ENCODE data around the gene DDB1. TPM values are rescaled to one million over a fixed set of nuclear protein-coding genes. Genes with fewer than 3 reads are reported as not detected.

DDB1 gene
- polyA plus RNA-seq, 1 of the 3 experiments (the other 2 are of a cell fraction) = 170 TPM

DNA sequence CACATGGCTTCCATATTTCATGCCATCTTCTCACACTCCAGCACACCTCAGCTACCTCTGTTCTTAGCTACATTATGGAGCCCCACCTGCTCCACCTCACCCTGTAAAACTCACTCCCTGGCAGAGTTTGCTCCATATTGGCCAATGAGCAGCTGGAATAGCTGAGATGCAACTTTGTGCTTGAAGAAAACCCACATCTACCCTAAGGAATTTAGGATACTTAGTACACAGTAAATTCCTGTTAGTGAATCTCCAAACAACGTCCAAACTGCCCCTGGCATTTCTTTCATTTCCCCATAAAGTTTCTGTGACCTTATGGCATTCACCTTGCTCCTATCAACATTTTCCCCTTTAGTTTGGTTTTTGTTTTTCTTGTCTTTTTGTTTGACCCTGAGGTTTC, 35.6 kb downstream of the DDB1 start:
- H3K9me2 ChIP-seq = no peaks in the 10 kb centered on the region
- H3K36me3 ChIP-seq (replicated peaks in 1 of 2; ENCODE audit: control insufficient read depth in 1 of 2, insufficient read depth in 2 of 2, low read length in 1 of 2) = peaks cover 10 to 45% of the 10 kb centered on the region in 2 experiments
- 76% methylated on average over 1 of the region's 1 CpG for WGBS (ENCODE audit: low lambda C conversion rate)
- no peak for TF ChIP-seq SMC3 (IDR thresholded peaks at IDR 0.05; ENCODE audit: low read depth, low read length)
- no peak for TF ChIP-seq RXRA (IDR thresholded peaks at IDR 0.05; ENCODE audit: borderline replicate concordance, low read depth)
- no peak for TF ChIP-seq GATA2 (CRISPR knock-in tag; IDR thresholded peaks at IDR 0.05)
- TF ChIP-seq RFX5 (IDR thresholded peaks at IDR 0.05; ENCODE audit: low read length) = no peak
- TF ChIP-seq, protein P1, sequence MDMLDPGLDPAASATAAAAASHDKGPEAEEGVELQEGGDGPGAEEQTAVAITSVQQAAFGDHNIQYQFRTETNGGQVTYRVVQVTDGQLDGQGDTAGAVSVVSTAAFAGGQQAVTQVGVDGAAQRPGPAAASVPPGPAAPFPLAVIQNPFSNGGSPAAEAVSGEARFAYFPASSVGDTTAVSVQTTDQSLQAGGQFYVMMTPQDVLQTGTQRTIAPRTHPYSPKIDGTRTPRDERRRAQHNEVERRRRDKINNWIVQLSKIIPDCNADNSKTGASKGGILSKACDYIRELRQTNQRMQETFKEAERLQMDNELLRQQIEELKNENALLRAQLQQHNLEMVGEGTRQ (IDR thresholded peaks at IDR 0.05; ENCODE audit: borderline replicate concordance, low read depth, low read length) = no peak
- no peak for DNase-seq
- peak overlapping the region; percentile 34 for H3K4me2 ChIP-seq
- H3K79me2 ChIP-seq (ENCODE audit: insufficient read depth) = no peaks in the 10 kb centered on the region
- peaks cover 16 to 23% of the 10 kb centered on the region in 2 experiments; a peak in 2 of 4 replicates for H3K4me1 ChIP-seq (ENCODE audit: control insufficient read depth in 1 of 2, insufficient read depth in 2 of 2, low read depth in 1 of 2, low read length in 1 of 2)
- CTCF ChIA-PET = interaction anchor here (0.7 to 1.7 kb wide), 2 partner anchors 9 to 88 kb away, joined by 3 to 6 read pairs; no protein-coding TSS in a partner anchor
- H3F3A ChIP-seq (replicated peaks; ENCODE audit: insufficient read depth) = peaks cover 17% of the 10 kb centered on the region
- no peaks in the 10 kb centered on the region for H3K27me3 ChIP-seq (ENCODE audit: insufficient read depth)
- H3K9me3 ChIP-seq = no peaks in the 10 kb centered on the region
- H3K4me3 ChIP-seq (ENCODE audit: low read depth in 2 of 2, low read length in 1 of 2) = no peak overlapping the region
- 0 out of 2 replicates have a peak, but pooled peaks cover 6% of the 10 kb centered on the region for H4K20me1 ChIP-seq (ENCODE audit: insufficient read depth)
- no peak overlapping the region for H3K9ac ChIP-seq
- POLR2A ChIA-PET = interaction anchor here (1.6 kb wide), 1 partner anchor 132 kb away, joined by 6 read pairs; the partner anchor contains the start of genes CPSF7 and SDHAF2
- H2AFZ ChIP-seq (ENCODE audit: low read depth) = no peak overlapping the region
- H3K27ac ChIP-seq (ENCODE audit: low read depth in 2 of 2, low read length in 1 of 2) = peak overlapping the region; percentile 34 to 75

GRCh38 chr11:61295596-61295926, 37.3 kb downstream of the DDB1 start:
- ChIA-PET CTCF (interaction anchor here (0.7 to 2.0 kb wide), 5 partner anchors 41 to 464 kb away, joined by 3 to 8 read pairs (median 5); no protein-coding TSS in a partner anchor), POLR2A (interaction anchor here (0.6 to 0.8 kb wide), 2 partner anchors 66 to 119 kb away, joined by 3 to 9 read pairs; partner anchors contain the start of genes CYB561A3 and TMEM138)
- no peaks in the 10 kb centered on the region for H3K9me3 ChIP-seq
- H3K79me2 ChIP-seq (ENCODE audit: insufficient read depth) = no peaks in the 10 kb centered on the region
- no peak for TF ChIP-seq ELF1 (IDR thresholded peaks at IDR 0.05)
- TF ChIP-seq CHD2 (IDR thresholded peaks at IDR 0.05; ENCODE audit: low read length, partially characterized antibody) = no peak
- TF ChIP-seq FOXJ3 (CRISPR knock-in tag; IDR thresholded peaks at IDR 0.05) = no peak
- no peak for TF ChIP-seq YY1 (IDR thresholded peaks at IDR 0.05; ENCODE audit: low read depth)
- TF ChIP-seq TAF1 (IDR thresholded peaks at IDR 0.05; ENCODE audit: borderline replicate concordance, low read depth, low read length) = no peak
- TF ChIP-seq MEF2A (IDR thresholded peaks at IDR 0.05; ENCODE audit: borderline replicate concordance, low read depth) = no peak
- TF ChIP-seq FOXM1 (IDR thresholded peaks at IDR 0.05; ENCODE audit: low read depth) = no peak
- TF ChIP-seq MXI1 (IDR thresholded peaks at IDR 0.05; ENCODE audit: low read depth, low read length) = no peak
- TF ChIP-seq GABPA (IDR thresholded peaks at IDR 0.05; ENCODE audit: low read depth) = no peak
- no peak for TF ChIP-seq NRF1 (IDR thresholded peaks at IDR 0.05; ENCODE audit: low read depth, low read length)
- TF ChIP-seq RXRA (IDR thresholded peaks at IDR 0.05; ENCODE audit: borderline replicate concordance, low read depth) = no peak
- no peak for TF ChIP-seq RAD21 (IDR thresholded peaks at IDR 0.05; ENCODE audit: low read length)
- TF ChIP-seq POLR2AphosphoS5 (IDR thresholded peaks at IDR 0.05; ENCODE audit: low read depth, low read length) = no peak
- TF ChIP-seq USF1 (IDR thresholded peaks at IDR 0.05; ENCODE audit: borderline replicate concordance, low read depth) = no peak
- no peak for TF ChIP-seq GATA2 (CRISPR knock-in tag; IDR thresholded peaks at IDR 0.05)
- TF ChIP-seq RCOR1 (IDR thresholded peaks at IDR 0.05; ENCODE audit: low read length) = no peak
- no peak for TF ChIP-seq RFX5 (IDR thresholded peaks at IDR 0.05; ENCODE audit: low read length)
- TF ChIP-seq TCF12 (IDR thresholded peaks at IDR 0.05) = no peak
- H3K4me2 ChIP-seq = peak overlapping the region; percentile 97
- no peak overlapping the region for H3K9ac ChIP-seq
- H3K9me2 ChIP-seq = no peaks in the 10 kb centered on the region
- H2AFZ ChIP-seq (ENCODE audit: low read depth) = no peak overlapping the region
- H3K4me1 ChIP-seq (ENCODE audit: control insufficient read depth in 1 of 2, insufficient read depth in 2 of 2, low read depth in 1 of 2, low read length in 1 of 2) = peaks cover 16 to 23% of the 10 kb centered on the region in 2 experiments; a peak in 2 of 4 replicates
- peaks cover 17% of the 10 kb centered on the region for H3F3A ChIP-seq (replicated peaks; ENCODE audit: insufficient read depth)
- no peak for DNase-seq
- no peak overlapping the region for H3K27ac ChIP-seq (ENCODE audit: low read depth in 2 of 2, low read length in 1 of 2)
- H3K4me3 ChIP-seq (ENCODE audit: low read depth in 2 of 2, low read length in 1 of 2) = peak overlapping the region; percentile 55 to 69; a peak in 2 of 4 replicates
- WGBS (ENCODE audit: low lambda C conversion rate) = 97% methylated on average over 6 of the region's 12 CpGs
- 0 out of 2 replicates have a peak, but pooled peaks cover 6% of the 10 kb centered on the region for H4K20me1 ChIP-seq (ENCODE audit: insufficient read depth)
- peaks cover 3 to 27% of the 10 kb centered on the region in 2 experiments for H3K36me3 ChIP-seq (replicated peaks in 1 of 2; ENCODE audit: control insufficient read depth in 1 of 2, insufficient read depth in 2 of 2, low read length in 1 of 2)
- no peaks in the 10 kb centered on the region for H3K27me3 ChIP-seq (ENCODE audit: insufficient read depth)

Data from SK-N-SH (cell line).